Measurements from ENCODE around the gene PTPN20. TPM values are rescaled to one million over a fixed set of nuclear protein-coding genes. Genes with fewer than 3 reads are reported as not detected.
A peak's percentile ranks its signal among the peaks of the same experiment; 100 is the strongest.
"Not testable (repeated sequence)": the region's sequence is repeated elsewhere in the genome, so short reads cannot be mapped to it uniquely, and the experiment has no call there.

Gene PTPN20
- total RNA-seq: 1 to 10 TPM; 1.8 to 3.7 (median 2.6) TPM

GRCh38 chr10:46911144-46911876 is at the start of gene PTPN20:
Gene PTPN20, plus strand, starts transcription at chr10:46911428. Its CDS starts 21,072 bp downstream, at chr10:46932500.
- 8 to 14% methylated on average over 10 to 24 of the region's 50 CpGs for WGBS, 2 donors
- not testable (repeated sequence) for H3K36me3 ChIP-seq, H3K27ac ChIP-seq, H3K4me1 ChIP-seq, H3K9me3 ChIP-seq, H3K27me3 ChIP-seq
- peak within 1 kb of the TSS in 1 of 4 donors; percentile 23 for H3K4me3 ChIP-seq
- DNase-seq (ENCODE audit: low spot score in 2 of 2): peak in 1 of 2 donors; percentile 20

GRCh38 chr10:46869716-46870115 is 41.5 kb upstream of the PTPN20 start:
- H3K4me1 ChIP-seq; H3K27ac ChIP-seq; H3K9me3 ChIP-seq; H3K4me3 ChIP-seq; DNase-seq (ENCODE audit: low spot score in 2 of 2); H3K27me3 ChIP-seq; H3K36me3 ChIP-seq: not testable (repeated sequence)

GRCh38 chr10:46871583-46871982 is 39.6 kb upstream of the PTPN20 start:
- not testable (repeated sequence) for H3K27ac ChIP-seq; DNase-seq (ENCODE audit: low spot score in 2 of 2); H3K9me3 ChIP-seq; H3K27me3 ChIP-seq; H3K4me3 ChIP-seq; H3K36me3 ChIP-seq; H3K4me1 ChIP-seq
- WGBS, 2 donors: 83 to 96% methylated on average over 2 to 3 of the region's 4 CpGs

- H3K9me3 ChIP-seq; H3K27me3 ChIP-seq; H3K4me3 ChIP-seq; H3K27ac ChIP-seq; H3K4me1 ChIP-seq; H3K36me3 ChIP-seq; DNase-seq (ENCODE audit: low spot score in 2 of 2): not testable (repeated sequence)
- 77 to 81% methylated on average over 4 of the region's 6 CpGs for WGBS, 2 donors
Measured at GRCh38 chr10:46875304-46875703, 35.9 kb upstream of the PTPN20 start.

DNA sequence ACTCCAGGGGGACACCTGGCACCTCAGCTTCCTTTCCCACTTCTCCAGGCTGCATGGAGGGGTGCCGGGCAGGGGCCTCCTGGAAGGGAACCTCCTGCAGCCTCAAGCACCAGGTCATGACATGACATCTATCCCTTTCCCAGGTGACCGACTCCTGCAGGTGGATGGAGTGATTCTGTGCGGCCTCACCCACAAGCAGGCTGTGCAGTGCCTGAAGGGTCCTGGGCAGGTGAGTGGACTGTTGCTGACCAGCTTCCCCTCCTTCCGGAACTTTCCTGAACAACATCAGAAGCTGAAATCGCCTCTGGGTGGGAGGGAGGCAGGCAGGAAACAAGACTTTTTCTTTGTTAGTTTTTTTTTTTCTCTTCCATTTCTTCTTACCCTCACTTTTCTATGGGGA is 34.5 kb upstream of the PTPN20 start:
- H3K9me3 ChIP-seq; H3K4me3 ChIP-seq; DNase-seq (ENCODE audit: low spot score in 2 of 2); H3K4me1 ChIP-seq; H3K27ac ChIP-seq; H3K27me3 ChIP-seq; H3K36me3 ChIP-seq: not testable (repeated sequence)
- 82 to 93% methylated on average over 4 of the region's 5 CpGs for WGBS, 2 donors

DNA sequence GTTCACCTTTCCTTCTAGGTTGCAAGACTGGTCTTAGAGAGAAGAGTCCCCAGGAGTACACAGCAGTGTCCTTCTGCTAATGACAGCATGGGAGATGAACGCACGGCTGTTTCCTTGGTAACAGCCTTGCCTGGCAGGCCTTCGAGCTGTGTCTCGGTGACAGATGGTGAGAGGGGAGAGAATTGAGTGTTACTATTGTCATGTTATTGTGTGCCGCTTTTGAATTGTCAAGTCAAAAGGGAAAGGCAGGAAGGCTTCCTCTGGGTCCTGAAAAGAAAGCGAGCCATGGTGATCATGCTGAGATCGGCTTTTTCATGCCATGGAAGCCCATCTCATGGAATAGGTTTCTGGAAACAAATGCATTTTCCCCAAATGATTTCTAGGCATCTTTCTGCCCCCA is 32.5 kb upstream of the PTPN20 start:
- not testable (repeated sequence) for H3K4me1 ChIP-seq; H3K4me3 ChIP-seq; H3K9me3 ChIP-seq; DNase-seq (ENCODE audit: low spot score in 2 of 2); H3K36me3 ChIP-seq; H3K27ac ChIP-seq; H3K27me3 ChIP-seq
- WGBS, 2 donors: 45 to 48% methylated on average over 7 of the region's 7 CpGs

DNA sequence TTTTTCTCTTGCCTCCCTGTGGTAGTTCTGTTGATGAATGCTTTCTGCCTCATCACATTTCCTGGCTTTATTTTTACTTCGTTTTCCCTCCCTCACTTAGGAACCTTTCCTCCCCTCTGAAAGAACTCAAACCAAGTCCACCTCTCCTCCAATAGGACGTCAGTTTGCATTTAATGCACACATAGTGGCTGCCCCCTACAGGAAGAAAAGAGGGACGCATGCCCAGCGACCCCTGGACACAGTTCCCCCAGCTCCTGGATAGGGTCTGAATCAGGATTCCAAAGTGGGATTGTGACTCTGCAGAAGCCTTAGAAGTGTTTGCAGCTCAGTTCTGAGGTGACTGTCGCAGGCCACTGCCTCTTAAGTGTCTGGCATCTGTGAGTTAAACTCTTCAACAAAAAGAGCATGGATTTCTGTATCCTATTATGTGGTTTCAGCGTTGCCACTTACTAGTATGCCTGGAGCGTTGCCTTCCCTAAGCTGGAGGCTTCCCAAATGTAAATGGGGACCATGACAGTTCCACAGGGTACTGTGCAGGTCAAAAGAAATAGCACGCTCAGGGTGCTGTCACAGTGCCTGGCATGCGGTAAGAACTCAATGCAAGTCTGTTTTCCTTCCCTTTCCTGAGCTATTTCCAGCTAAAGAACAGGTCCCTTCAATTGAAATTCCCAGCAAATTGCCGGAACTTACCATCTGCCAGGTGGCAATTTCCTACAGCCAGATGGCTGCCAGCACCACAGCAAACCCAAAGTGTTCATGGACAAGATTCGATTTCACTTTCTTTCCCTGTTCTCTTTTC is 20.2 kb upstream of the PTPN20 start:
- H3K4me3 ChIP-seq; H3K27ac ChIP-seq; H3K27me3 ChIP-seq; H3K36me3 ChIP-seq; DNase-seq (ENCODE audit: low spot score in 2 of 2); H3K9me3 ChIP-seq; H3K4me1 ChIP-seq: not testable (repeated sequence)
- WGBS, 2 donors: 77 to 86% methylated on average over 4 to 6 of the region's 11 CpGs

DNA sequence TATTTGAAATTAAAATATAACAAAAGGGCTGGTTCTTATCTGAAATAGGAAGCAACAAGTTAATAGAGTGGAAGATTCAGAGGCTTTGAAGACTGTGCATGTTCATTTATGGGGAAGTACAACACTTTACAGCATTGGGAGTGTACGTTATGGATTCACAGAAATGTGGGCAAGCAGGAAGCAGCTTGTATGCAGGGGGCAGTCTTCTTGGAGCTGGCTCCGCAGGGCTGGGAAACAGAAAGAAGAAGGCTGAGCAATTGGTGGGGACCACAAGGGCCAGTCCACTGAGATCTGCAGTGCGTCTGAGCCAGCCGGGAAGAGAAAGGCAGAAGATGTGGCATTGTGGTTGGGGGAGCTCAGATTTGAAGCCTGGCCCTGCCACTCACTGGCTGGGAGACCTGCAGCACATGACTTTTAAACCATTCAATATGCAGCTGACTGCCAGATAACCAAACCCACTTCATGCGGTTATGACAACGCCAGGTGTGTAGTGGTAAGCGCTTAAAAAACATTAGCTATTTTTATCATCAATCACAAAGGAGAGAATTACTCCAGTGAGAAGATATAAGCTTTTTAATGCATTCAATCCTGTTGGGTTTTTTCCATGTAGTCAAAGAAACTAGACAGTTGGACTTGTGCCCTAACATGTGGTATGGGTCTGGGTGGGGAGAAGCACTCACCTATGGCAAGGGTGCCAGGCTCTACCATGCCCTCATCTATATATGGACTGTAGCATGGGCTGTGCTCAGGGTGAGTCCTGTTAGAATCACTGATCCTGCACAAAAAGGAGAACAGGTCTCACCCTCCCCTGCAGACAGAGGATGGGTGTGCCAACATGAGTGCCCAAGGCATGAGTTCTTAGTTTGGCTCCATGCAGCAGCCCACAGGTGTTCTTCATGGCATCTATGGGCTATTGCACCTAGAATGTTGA is 14.2 kb upstream of the PTPN20 start:
- not testable (repeated sequence) for H3K27me3 ChIP-seq; DNase-seq (ENCODE audit: low spot score in 2 of 2); H3K9me3 ChIP-seq; H3K36me3 ChIP-seq; H3K4me3 ChIP-seq; H3K4me1 ChIP-seq; H3K27ac ChIP-seq
- WGBS, 2 donors: 77 to 81% methylated on average over 5 to 7 of the region's 7 CpGs

DNA sequence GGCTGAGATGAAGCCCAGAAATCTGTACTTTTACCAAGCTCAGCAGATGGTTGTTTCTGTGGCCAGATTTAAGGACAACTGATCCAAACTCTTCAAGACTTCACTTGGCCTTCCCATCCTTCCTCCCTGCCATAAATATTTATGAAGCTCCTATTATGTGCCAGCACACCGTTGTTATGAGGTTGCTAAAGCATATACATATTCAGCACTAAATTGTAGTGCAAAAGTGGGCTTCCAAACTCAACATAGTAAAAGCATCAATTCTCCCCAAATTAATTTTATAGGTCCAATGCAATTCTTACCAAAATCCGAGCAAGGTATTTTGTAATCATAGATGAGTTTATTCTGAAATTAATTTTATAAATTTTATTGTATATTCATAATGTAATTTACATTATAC is 10.0 kb upstream of the PTPN20 start:
- not testable (repeated sequence) for H3K9me3 ChIP-seq; H3K27me3 ChIP-seq; H3K4me1 ChIP-seq; DNase-seq (ENCODE audit: low spot score in 2 of 2); H3K36me3 ChIP-seq; H3K4me3 ChIP-seq; H3K27ac ChIP-seq
- WGBS, 2 donors: 21 to 91% methylated on average over 1 to 2 of the region's 2 CpGs

DNA sequence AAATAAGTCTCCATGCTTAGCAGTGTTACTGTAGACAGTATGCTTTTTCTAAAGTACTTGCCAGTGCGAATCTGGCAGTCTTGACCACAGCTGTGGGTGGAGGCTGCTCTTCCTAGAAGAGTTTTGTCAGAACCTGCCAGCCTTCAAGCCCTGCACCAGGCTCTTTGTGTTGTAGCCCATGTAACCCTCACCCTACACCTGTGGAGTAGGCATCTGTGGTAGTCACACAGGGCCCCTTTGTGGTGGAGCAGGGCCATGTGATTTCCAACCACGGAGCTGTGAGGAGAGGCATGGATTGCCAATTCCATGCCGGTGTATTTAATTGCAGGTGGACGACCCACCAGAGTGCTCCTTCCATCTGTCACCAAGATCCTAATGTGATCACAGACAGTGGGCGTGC is 7.4 kb upstream of the PTPN20 start:
- H3K36me3 ChIP-seq; H3K27me3 ChIP-seq; H3K4me3 ChIP-seq; H3K9me3 ChIP-seq; DNase-seq (ENCODE audit: low spot score in 2 of 2); H3K4me1 ChIP-seq; H3K27ac ChIP-seq: not testable (repeated sequence)
- no CpG with 5 or more reads among the region's 5 CpGs for WGBS, 2 donors

- H3K27ac ChIP-seq; H3K4me1 ChIP-seq; DNase-seq (ENCODE audit: low spot score in 2 of 2); H3K36me3 ChIP-seq; H3K9me3 ChIP-seq; H3K27me3 ChIP-seq; H3K4me3 ChIP-seq: not testable (repeated sequence)
- WGBS, 2 donors: no CpG with 5 or more reads among the region's 7 CpGs
Measured at GRCh38 chr10:46906359-46906758, 4.9 kb upstream of the PTPN20 start.

- DNase-seq (ENCODE audit: low spot score in 2 of 2); H3K4me1 ChIP-seq; H3K9me3 ChIP-seq; H3K27ac ChIP-seq; H3K4me3 ChIP-seq; H3K27me3 ChIP-seq; H3K36me3 ChIP-seq: not testable (repeated sequence)
- no CpG with 5 or more reads among the region's 10 CpGs for WGBS, 2 donors
Measured at GRCh38 chr10:46907185-46908117, 3.8 kb upstream of the PTPN20 start.

Measured in tibial nerve (tissue), 4 donors.